ENCODE data around the gene DUSP9.

DUSP9 gene

GRCh38 chrX:153643431-153644351, 3.3 kb upstream of the DUSP9 start:
- Mint-ChIP-seq H3K4me3 (peak overlapping the region; percentile 62), H3K9me3 (peaks cover 27% of the 10 kb centered on the region), H3K36me3 (ENCODE audit: low read depth) (no peaks in the 10 kb centered on the region), H3K27ac (no peak overlapping the region), H3K4me1 (peaks cover 21% of the 10 kb centered on the region), H3K27me3 (ENCODE audit: low read depth, poor library complexity) (peaks cover 54% of the 10 kb centered on the region)
- TF ChIP-seq, protein P1, sequence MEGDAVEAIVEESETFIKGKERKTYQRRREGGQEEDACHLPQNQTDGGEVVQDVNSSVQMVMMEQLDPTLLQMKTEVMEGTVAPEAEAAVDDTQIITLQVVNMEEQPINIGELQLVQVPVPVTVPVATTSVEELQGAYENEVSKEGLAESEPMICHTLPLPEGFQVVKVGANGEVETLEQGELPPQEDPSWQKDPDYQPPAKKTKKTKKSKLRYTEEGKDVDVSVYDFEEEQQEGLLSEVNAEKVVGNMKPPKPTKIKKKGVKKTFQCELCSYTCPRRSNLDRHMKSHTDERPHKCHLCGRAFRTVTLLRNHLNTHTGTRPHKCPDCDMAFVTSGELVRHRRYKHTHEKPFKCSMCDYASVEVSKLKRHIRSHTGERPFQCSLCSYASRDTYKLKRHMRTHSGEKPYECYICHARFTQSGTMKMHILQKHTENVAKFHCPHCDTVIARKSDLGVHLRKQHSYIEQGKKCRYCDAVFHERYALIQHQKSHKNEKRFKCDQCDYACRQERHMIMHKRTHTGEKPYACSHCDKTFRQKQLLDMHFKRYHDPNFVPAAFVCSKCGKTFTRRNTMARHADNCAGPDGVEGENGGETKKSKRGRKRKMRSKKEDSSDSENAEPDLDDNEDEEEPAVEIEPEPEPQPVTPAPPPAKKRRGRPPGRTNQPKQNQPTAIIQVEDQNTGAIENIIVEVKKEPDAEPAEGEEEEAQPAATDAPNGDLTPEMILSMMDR (IDR thresholded peaks at IDR 0.05): no peak
- DNase-seq: peak; percentile 56

DNA sequence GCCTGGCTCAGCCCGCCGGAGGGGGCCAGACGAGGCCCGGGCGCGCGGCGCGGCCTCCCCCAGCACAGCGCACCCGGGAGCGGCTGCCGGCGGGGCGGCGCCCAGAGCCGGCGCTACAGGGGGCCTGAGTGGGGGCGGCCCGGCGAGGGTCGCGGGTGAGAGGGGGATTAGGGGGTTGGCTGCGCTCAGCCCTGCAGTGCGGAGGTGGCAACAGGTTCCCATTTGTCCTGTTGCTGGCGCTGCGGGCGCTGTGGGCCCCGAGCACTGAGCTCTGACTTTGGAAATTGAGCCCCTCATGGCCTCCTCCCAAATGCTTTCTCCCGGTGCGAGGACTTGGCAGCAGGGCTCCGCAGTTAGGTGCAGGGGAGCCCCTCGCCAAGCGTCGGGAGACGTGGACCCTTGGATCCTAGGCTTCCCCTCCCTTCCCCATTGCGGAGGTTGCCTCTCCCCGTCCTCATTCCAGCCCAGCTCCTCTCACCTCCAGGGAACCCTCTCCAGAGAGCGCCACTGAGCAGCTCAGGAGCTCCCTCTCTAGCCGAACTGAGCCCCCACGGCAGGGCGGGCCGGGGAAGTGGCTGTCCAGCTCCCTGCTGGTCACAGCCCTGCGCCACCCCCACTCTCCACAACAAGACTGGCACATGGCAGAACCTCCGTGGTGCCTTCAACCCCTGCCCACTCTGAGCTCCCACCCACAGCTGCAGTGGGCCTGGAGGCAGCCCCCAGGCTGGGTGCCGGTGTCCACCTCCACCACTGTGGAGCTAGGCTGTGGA, 2.5 kb upstream of the DUSP9 start:
- Mint-ChIP-seq H3K36me3 (ENCODE audit: low read depth) (no peaks in the 10 kb centered on the region), H3K27me3 (ENCODE audit: low read depth, poor library complexity) (peaks cover 58% of the 10 kb centered on the region), H3K9me3 (peaks cover 26% of the 10 kb centered on the region), H3K4me1 (peaks cover 21% of the 10 kb centered on the region), H3K27ac (no peak overlapping the region), H3K4me3 (peak overlapping the region; percentile 75)
- TF ChIP-seq, protein P1 (IDR thresholded peaks at IDR 0.05): no peak
- DNase-seq: no peak

DNA sequence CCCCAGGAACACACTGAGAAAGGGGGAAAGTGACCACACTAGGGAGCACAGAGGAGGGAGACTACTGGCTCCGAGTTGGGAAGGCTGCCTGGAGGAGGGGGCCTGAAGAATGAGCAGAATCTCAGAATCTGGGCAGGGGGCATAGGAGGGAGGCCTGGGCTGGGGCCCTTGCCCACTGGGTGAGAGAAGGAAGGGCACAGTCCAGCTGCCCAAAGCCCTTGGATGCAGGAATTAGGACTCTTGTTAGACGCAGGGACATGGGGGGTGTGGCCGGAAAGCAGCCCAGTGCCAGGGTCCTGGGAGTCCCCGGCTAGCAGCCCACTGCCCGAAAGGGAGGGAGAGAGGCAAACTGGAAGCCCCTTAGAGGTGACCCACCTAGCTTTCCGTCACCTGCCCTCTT, 1.9 kb upstream of the DUSP9 start:
- H3K27ac Mint-ChIP-seq: no peak overlapping the region
- H3K9me3 Mint-ChIP-seq: peaks cover 26% of the 10 kb centered on the region
- H3K36me3 Mint-ChIP-seq (ENCODE audit: low read depth): no peaks in the 10 kb centered on the region
- peaks cover 21% of the 10 kb centered on the region for H3K4me1 Mint-ChIP-seq
- H3K4me3 Mint-ChIP-seq: no peak overlapping the region
- peaks cover 58% of the 10 kb centered on the region for H3K27me3 Mint-ChIP-seq (ENCODE audit: low read depth, poor library complexity)
- DNase-seq: no peak
- TF ChIP-seq, protein P1 (IDR thresholded peaks at IDR 0.05): no peak

- Mint-ChIP-seq H3K36me3 (ENCODE audit: low read depth) (no peaks in the 10 kb centered on the region), H3K4me3 (no peak overlapping the region), H3K9me3 (peaks cover 28% of the 10 kb centered on the region), H3K27ac (no peak overlapping the region), H3K4me1 (peaks cover 21% of the 10 kb centered on the region), H3K27me3 (ENCODE audit: low read depth, poor library complexity) (peaks cover 56% of the 10 kb centered on the region)
- no peak for DNase-seq
- TF ChIP-seq, protein P1 (IDR thresholded peaks at IDR 0.05): no peak
Observed at GRCh38 chrX:153645921-153646488, 998 bp upstream of the DUSP9 start.

DNA sequence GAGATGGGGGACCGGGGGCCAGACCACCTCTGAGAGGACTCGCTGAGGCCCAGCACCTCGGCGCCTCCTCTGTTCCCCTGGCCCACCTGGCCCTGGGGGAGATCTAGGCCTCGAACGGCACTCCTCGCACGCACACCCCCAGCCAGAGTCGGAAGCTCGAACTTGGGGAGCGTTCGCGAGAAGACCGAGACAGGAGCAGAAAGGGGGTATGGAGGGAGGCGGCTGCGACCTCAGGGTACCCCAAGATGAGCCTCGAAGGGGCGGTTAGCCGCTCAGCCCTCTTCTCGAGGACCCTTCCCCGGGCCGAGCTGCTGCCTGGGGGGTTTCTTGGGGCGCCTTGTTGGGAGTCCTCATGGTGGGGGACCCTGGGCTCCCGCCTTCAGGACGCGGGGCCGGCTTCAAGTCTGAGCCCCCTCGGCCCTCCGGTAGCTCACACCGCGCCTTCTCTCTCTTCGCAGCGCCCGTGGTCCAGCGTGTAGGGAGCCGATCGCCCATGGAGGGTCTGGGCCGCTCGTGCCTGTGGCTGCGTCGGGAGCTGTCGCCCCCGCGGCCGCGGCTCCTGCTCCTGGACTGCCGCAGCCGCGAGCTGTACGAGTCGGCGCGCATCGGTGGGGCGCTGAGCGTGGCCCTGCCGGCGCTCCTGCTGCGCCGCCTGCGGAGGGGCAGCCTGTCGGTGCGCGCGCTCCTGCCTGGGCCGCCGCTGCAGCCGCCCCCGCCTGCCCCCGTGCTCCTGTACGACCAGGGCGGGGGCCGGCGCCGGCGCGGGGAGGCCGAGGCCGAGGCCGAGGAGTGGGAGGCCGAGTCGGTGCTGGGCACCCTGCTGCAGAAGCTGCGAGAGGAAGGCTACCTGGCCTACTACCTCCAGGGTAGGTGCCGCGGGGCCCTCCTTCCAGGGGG, 706 bp downstream of the DUSP9 start:
- TF ChIP-seq, protein P1 (IDR thresholded peaks at IDR 0.05): no peak
- Mint-ChIP-seq H3K27ac (no peak overlapping the region), H3K4me3 (peak overlapping the region; percentile 63), H3K4me1 (peaks cover 17% of the 10 kb centered on the region), H3K9me3 (peaks cover 39% of the 10 kb centered on the region), H3K36me3 (ENCODE audit: low read depth) (peaks cover 4% of the 10 kb centered on the region), H3K27me3 (ENCODE audit: low read depth, poor library complexity) (peaks cover 49% of the 10 kb centered on the region)
- no peak for DNase-seq
